ENCODE data around the gene C21orf58.

C21orf58 gene

GRCh38 chr21:46255166-46255565, 68.5 kb downstream of the C21orf58 start:
- DNase-seq (ENCODE audit: low read depth in 3 of 3), result no peak

GRCh38 chr21:46254208-46254975, 69.3 kb downstream of the C21orf58 start:
- DNase-seq (ENCODE audit: low read depth in 3 of 3), result no peak

- DNase-seq (ENCODE audit: low read depth in 3 of 3), result no peak
These were observed 70.0 kb downstream of the C21orf58 start for GRCh38 chr21:46253610-46254124.

- DNase-seq (ENCODE audit: low read depth in 3 of 3), result no peak
These were observed 70.8 kb downstream of the C21orf58 start for GRCh38 chr21:46252840-46253239.
